Measurements from ENCODE around the gene CNNM2.
"Not testable (repeated sequence)": the region's sequence is repeated elsewhere in the genome, so short reads cannot be mapped to it uniquely, and the experiment has no call there.

Gene CNNM2

GRCh38 chr10:102926842-102927241, 8.7 kb downstream of the CNNM2 start:
- DNase-seq (ENCODE audit: low read depth in 2 of 2) = no peak

DNA sequence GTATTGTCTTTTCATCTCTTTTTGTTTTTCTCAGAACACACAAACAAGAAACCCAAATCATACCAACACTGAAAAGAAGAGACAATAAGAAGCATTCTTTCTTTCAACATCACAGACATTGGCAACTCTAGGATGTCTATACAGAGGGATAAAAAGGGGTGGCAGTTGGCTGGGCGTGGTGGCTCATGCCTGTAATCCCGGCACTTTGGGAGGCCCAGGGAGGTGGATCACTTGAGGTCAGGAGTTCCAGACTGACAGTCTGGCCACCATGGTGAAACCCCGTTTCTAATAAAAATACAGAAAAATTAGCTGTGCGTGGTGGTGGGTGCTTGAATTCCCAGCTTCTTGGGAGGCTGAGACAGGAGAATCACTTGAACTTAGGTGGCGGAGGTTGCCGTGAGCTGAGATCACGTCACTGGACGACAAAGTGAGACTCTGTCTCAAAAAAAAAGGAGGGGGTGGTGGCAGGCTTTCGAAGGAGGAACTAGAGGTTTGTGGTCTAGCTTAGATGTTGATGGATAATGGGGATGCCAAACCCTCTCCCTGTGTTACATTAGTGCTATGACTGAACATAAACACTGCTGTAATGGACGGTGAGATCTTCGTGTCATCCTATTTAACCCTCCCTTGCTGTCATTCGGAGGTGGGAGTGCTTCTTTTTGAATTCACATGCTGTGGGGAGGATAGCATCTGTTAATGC, 9.4 kb downstream of the CNNM2 start:
- DNase-seq (ENCODE audit: low read depth in 2 of 2) = no peak

GRCh38 chr10:102928442-102928841, 10.3 kb downstream of the CNNM2 start:
- not testable (repeated sequence) for DNase-seq (ENCODE audit: low read depth in 2 of 2)

DNA sequence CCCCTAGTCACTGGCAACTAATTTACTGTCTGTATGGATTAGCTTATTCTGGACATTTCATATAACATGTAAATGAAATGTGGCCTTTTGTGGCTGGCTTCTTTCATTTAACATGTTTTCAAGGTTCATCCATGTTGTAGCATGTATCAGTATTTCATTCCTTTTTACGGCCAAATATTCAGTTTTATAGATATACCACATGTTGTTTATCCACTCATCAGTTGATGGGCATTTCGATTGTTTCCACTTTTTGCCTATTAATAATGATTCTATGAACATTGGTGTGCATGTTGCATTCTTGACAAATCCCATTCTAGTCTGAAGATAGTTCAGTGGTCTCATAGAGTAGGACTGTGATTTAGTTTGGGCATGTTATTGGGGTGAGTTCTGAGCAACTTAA, 12.6 kb downstream of the CNNM2 start:
- no peak for DNase-seq (ENCODE audit: low read depth in 2 of 2)

- no peak for DNase-seq (ENCODE audit: low read depth in 2 of 2)
Observed at GRCh38 chr10:102931643-102932042, 13.5 kb downstream of the CNNM2 start.

GRCh38 chr10:102935505-102935904, 17.4 kb downstream of the CNNM2 start:
- DNase-seq (ENCODE audit: low read depth in 2 of 2) = no peak

- DNase-seq (ENCODE audit: low read depth in 2 of 2) = no peak
Observed at GRCh38 chr10:102935939-102936605, 18.0 kb downstream of the CNNM2 start.

DNA sequence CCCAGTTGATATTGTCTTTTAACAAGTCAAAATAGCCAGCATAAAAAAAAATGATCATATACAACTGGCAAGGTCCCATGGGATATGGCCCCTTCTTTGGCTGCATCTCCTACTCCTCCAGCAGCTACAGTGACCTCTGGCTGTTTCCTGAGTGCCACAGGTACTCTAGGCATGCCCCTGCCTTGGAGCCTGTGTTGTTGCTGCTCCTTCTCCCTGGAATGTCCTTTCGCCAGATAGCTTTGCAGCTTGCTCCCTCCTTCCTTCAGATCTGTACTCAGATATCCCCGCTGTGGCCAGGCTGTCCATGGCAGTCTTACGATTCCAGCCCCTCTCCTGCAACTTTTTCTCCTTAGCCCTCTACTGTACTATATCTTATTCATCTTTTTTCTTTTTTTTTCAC, 23.3 kb downstream of the CNNM2 start:
- no peak for DNase-seq (ENCODE audit: low read depth in 2 of 2)

- DNase-seq (ENCODE audit: low read depth in 2 of 2) = no peak
Observed at GRCh38 chr10:102945449-102945848, 27.4 kb downstream of the CNNM2 start.

GRCh38 chr10:102945962-102946361, 27.9 kb downstream of the CNNM2 start:
- no peak for DNase-seq (ENCODE audit: low read depth in 2 of 2)

GRCh38 chr10:102946992-102947391, 28.9 kb downstream of the CNNM2 start:
- no peak for DNase-seq (ENCODE audit: low read depth in 2 of 2)

DNA sequence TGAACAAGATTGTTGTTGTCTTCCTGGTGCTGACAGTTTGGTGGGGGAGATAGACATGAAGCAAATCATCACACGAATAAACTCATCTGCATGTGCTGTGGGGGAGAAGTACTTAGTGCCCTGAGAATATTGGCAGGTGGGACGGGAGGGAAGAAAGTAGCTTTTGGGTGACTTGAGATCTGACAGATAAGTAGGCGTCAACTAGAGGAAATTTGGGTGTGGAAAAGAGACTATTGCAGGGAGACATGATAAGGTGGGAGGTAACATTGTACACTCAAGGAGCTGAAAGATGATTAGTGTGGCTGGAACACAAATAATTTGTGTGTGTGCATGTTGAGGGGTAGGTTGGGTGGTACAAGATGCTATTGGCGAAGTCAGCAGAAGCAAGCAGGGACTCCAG, 30.1 kb downstream of the CNNM2 start:
- DNase-seq (ENCODE audit: low read depth in 2 of 2) = no peak

GRCh38 chr10:102948786-102949185, 30.7 kb downstream of the CNNM2 start:
- DNase-seq (ENCODE audit: low read depth in 2 of 2) = no peak

- no peak for DNase-seq (ENCODE audit: low read depth in 2 of 2)
Observed at GRCh38 chr10:102949916-102950315, 31.8 kb downstream of the CNNM2 start.

DNA sequence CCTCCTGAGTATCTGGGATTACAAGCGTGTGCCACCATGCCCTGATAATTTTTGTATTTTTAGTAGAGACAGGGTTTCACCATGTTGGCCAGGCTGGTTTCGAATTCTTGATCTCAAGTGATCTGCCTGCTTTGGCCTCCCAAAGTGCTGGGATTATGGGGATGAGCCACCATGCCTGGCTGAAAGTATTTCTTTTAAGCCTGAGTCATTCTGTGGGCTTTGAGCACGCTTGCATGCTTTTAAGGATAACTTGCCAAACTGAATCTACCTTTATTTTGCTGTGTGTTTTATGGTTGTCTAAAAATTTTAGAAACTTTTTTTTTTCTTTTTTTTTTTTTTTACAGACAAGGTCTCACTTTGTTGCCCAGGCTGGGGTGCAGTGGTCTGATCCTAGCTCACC, 33.2 kb downstream of the CNNM2 start:
- DNase-seq (ENCODE audit: low read depth in 2 of 2) = no peak

DNA sequence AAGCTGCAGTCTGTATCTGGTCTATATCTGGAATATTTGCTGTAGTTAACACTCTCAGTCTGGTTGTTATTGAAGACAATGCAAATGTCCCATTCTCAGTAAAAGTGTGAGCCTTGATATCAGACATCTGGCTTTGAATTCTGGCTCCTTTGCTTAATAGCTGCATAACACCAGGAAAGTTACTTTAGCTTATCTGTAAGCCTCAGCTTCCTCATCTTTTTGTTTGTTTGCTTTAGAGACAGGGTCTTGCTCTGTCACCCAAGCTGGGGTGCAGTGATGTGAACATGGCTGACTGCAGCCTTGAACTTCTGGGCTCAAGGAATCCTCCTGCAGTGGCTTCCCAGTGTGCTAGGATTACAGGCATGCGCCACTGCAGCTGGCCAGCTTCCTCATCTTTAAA, 41.3 kb downstream of the CNNM2 start:
- no peak for DNase-seq (ENCODE audit: low read depth in 2 of 2)

DNA sequence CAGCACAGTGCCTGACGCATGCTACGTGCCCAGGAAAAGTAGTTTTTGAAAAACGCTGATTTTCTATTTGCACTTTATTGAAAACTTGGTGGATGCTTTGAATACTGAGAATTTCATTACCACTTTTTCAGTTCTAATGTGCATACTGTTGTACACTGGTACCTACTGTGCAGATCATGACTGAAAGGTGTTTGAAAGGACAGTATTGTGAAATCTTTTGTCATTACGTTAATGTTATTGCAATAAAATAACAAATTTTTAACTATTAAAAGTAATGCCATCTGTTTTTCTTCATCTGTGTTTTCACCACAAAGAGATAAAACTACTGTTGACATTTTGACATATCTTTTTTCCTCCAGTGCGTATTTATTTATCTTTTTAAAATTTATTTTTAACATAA, 42.1 kb downstream of the CNNM2 start:
- no peak for DNase-seq (ENCODE audit: low read depth in 2 of 2)

GRCh38 chr10:102962267-102962666, 44.2 kb downstream of the CNNM2 start:
- no peak for DNase-seq (ENCODE audit: low read depth in 2 of 2)

GRCh38 chr10:102962951-102963755, 45.1 kb downstream of the CNNM2 start:
- DNase-seq (ENCODE audit: low read depth in 2 of 2) = no peak

- no peak for DNase-seq (ENCODE audit: low read depth in 2 of 2)
Observed at GRCh38 chr10:102963756-102964025, 45.6 kb downstream of the CNNM2 start.

- DNase-seq (ENCODE audit: low read depth in 2 of 2) = not testable (repeated sequence)
Observed at GRCh38 chr10:102964064-102964463, 46.0 kb downstream of the CNNM2 start.

DNA sequence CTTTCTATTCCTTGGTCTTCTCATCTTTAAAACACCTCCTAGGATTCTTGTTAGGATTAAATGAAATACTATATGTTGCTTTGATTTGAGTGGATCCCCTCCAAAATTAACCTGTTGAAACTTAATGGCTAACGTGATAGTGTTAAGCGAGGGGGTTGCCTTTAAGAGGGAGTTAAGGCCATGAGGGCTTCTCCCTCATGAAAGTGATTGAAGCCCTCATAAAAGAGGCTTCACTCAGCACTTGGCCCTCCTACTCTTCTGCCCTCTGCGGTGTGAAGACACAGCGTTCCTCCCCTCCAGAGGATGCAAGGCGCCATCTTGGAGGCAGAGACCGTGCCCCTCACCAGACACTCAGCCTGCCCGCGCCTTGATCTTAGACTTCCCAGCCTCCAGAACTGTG, 46.6 kb downstream of the CNNM2 start:
- no peak for DNase-seq (ENCODE audit: low read depth in 2 of 2)

DNA sequence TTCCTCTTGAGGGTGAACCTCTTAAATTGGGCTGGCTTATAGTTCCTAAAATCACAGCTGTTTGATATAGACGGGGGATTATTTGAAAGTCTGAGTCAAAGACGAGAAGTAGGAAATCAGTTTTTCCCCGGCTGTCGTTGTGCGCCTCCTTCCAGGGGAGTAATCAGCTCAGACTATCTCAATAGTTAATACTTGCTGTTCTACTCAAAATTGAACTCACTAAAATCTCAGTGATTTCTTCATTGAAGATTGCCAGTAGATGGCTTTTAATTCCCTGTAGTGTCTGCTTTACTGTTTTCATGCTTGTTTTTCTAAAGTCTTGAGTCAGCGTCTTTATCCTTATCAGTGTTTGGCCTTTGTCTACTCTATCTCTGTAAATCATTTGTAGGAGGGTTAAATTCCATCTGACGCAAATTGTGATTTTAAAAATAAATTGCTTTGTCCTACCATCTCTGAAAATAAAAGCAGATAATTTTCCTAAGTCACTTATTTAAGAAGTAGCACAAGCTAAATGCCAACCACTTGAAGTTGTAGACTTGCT, 47.3 kb downstream of the CNNM2 start:
- DNase-seq (ENCODE audit: low read depth in 2 of 2) = no peak
